GM10248 (cell line): ENCODE data around the gene PHF20.
A peak's percentile ranks its signal among the peaks of the same experiment; 100 is the strongest.
"Not testable (repeated sequence)": the region's sequence is repeated elsewhere in the genome, so short reads cannot be mapped to it uniquely, and the experiment has no call there.

Experiments used
- CTCF ChIA-PET: fragments of 300-600 bp; sonication (Branson Sonifier 250); formaldehyde crosslinking; extraction: SDS; loops from one replicate; lab custom pipeline; 2021; ENCODE audit warnings: antibody characterized with exemption; lab: Yijun Ruan, JAX
- POLR2A ChIA-PET: fragments of 350-650 bp; sonication (Branson Sonifier 250); formaldehyde crosslinking; extraction: SDS; loops from one replicate; lab custom pipeline; 2020; ENCODE audit warnings: antibody characterized with exemption; lab: Yijun Ruan, JAX
- DNase-seq: peaks from one replicate; pipeline ENCODE4 v3.0.0; 2012; ENCODE audit errors: extremely low spot score
- CTCF ChIP-seq: IDR thresholded peaks from 2 replicates; pipeline ENCODE4 v1.5.1; 2012; ENCODE audit warnings: mild to moderate bottlenecking, low read depth; ENCODE audit errors: extremely low read depth, missing control alignments, control extremely low read depth

The PHF20 gene

GRCh38 chr20:35886537-35886936 lies 114.7 kb downstream of the PHF20 start:
- ChIA-PET POLR2A (no interaction called here), CTCF (interaction anchor here (0.8 to 1.5 kb wide), 3 partner anchors 11 to 417 kb away, joined by 3 to 4 read pairs (median 4); no protein-coding TSS in a partner anchor)
- no peak for DNase-seq
- no peak for TF ChIP-seq CTCF

- TF ChIP-seq CTCF = no peak
- DNase-seq = no peak
- POLR2A ChIA-PET = no interaction called here
- CTCF ChIA-PET = interaction anchor here (1.0 to 1.5 kb wide), 2 partner anchors 12 to 188 kb away, joined by 3 to 4 read pairs; partner anchors contain the start of genes NFS1 and ROMO1
Observed at GRCh38 chr20:35887393-35888064, 115.7 kb downstream of the PHF20 start.

- ChIA-PET CTCF (interaction anchor here (1.0 to 1.1 kb wide), 2 partner anchors 189 to 426 kb away, joined by 3 read pairs; partner anchors contain the start of genes NFS1 and ROMO1), POLR2A (no interaction called here)
- TF ChIP-seq CTCF = no peak
- DNase-seq = no peak
Observed at GRCh38 chr20:35888657-35889056, 116.8 kb downstream of the PHF20 start.

- no peak for TF ChIP-seq CTCF
- DNase-seq = no peak
- ChIA-PET CTCF (interaction anchor here (1.2 kb wide), 1 partner anchor 15 kb away, joined by 3 read pairs; no protein-coding TSS in a partner anchor), POLR2A (no interaction called here)
Observed at GRCh38 chr20:35891375-35891774, 119.6 kb downstream of the PHF20 start.

- ChIA-PET POLR2A (no interaction called here), CTCF (interaction anchor here (1.0 to 1.6 kb wide), 4 partner anchors 11 to 61 kb away, joined by 3 to 7 read pairs (median 4); partner anchors contain the start of gene SCAND1)
- no peak for DNase-seq
- no peak for TF ChIP-seq CTCF
Observed at GRCh38 chr20:35892871-35893270, 121.1 kb downstream of the PHF20 start.

GRCh38 chr20:35893942-35894341 lies 122.1 kb downstream of the PHF20 start:
- ChIA-PET CTCF (interaction anchor here (1.2 to 1.6 kb wide), 5 partner anchors 9 to 60 kb away, joined by 3 to 6 read pairs (median 4); partner anchors contain the start of gene SCAND1), POLR2A (no interaction called here)
- peak; percentile 62 for DNase-seq
- TF ChIP-seq CTCF = no peak

GRCh38 chr20:35895516-35895915 lies 123.7 kb downstream of the PHF20 start:
- DNase-seq, CTCF ChIA-PET: not testable (repeated sequence)
- POLR2A ChIA-PET = interaction anchor here (0.6 kb wide), 1 partner anchor 235 kb away, joined by 7 read pairs; no protein-coding TSS in a partner anchor
